GM12865 (cell line): ENCODE results near the gene CLEC1A.

Experiments
- DNase-seq: peaks from one replicate; pipeline ENCODE4 v3.0.0; 2010; ENCODE audit warnings: low read depth
- H3K4me3 ChIP-seq: 2 replicates; pipeline ENCODE4 v1.5.1; 2011; ENCODE audit warnings: mild to moderate bottlenecking, low read depth, low read length, control low read depth
- CTCF ChIP-seq: IDR thresholded peaks from 2 replicates; pipeline ENCODE4 v1.5.1; 2011; ENCODE audit warnings: low read length, control low read depth, low read depth, inconsistent platforms; ENCODE audit not compliant: insufficient read depth; ENCODE audit errors: missing control alignments

CLEC1A gene

DNA sequence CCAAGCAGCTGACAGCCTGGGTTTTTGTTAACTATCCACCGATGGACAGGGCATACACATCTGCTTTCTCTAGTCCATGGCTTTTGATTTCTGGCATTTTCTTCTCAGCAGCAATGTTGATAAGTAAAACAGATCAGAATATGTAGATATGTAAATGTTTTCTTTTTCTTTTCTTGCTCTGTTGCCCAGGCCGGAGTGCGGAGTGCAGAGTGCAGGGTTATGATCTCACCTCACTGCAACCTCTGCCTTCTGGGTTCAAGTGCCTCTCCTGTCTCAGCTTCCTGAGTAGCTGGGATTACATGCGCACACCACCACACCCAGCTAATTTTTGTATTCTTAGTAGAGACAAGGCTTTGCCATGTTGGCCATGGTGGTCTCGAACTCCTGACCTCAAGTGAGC is 40.4 kb downstream of the CLEC1A start:
- no peak for DNase-seq
- H3K4me3 ChIP-seq = no peak overlapping the region
- TF ChIP-seq CTCF = no peak

DNA sequence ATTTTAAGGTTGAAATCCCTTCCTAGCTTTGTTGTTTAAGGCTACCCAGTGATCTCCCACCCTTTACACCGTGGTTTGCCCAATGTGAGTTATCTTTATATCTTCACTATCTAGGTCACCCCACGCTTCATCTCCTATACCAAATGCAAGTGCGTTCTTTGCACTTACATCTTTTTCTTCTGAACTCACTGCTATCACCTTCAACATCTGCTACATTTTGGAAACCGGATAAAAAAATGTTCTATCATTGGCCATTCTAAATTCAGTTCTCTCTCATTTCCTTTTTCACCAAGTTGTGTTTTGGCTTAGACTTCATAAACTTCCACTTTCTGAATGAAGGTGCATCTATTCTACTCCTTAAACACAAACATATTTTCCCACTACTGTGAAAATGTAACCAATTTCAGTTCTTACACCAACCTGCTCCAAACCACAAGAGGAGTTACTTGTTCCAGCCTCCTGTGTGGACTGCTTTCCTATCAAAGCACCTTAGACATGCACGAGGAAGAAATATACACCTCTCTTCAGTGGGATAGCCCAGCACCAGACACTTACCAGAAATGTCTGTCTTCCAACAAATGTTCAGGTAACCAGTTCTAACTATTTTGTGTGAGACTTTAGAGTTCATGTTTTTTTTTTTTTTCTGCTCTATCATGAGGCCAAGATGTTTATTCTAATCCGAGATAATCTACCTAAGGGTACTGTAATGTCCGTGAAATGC is 46.4 kb downstream of the CLEC1A start:
- no peak for TF ChIP-seq CTCF
- H3K4me3 ChIP-seq = no peak overlapping the region
- peak; percentile 20 for DNase-seq

DNA sequence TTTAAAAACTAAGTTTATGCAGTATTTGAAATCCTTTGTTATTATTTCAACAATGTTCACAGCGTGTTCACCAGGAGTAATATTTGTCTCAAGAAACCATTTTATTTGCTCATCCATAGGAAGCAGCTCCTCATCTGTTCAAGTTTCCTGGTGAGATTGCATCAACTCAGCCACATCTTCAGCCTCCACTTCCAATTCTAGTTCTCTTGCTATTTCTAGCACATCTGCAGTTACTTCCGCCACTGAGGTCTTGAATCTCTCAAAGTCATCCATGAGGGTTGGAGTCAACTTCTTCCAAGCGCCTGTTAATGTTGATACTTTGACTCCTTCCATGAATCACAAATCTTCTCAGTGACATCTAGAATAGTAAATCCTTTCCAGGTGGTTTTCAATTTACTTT is 50.3 kb downstream of the CLEC1A start:
- no peak for DNase-seq
- H3K4me3 ChIP-seq = no peak overlapping the region
- no peak for TF ChIP-seq CTCF

- TF ChIP-seq CTCF = no peak
- DNase-seq = peak; percentile 23
- H3K4me3 ChIP-seq = no peak overlapping the region
Observed at GRCh38 chr12:10042167-10042566, 56.6 kb downstream of the CLEC1A start.

GRCh38 chr12:10033783-10034545 is 64.8 kb downstream of the CLEC1A start:
- DNase-seq = no peak
- peak; percentile 18 for TF ChIP-seq CTCF
- H3K4me3 ChIP-seq = no peak overlapping the region

DNA sequence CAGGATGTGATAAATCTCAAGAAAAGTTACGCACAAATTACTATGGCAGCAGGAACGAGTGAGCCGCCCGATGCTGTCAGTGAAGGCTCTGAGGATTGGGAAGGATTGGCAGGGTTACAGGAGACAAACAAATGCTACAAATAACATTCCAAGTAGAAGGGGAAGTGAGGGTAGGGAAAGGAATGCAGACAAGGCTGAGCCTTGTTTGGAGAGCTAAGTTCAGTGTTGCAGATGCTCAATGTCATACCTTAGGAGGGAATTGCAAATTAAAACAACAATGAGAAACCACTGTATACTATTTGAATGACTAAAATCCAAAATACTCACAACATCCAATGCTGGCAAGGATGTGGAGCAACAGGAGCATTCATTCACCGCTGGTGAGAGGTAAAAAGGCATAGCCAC is 67.0 kb downstream of the CLEC1A start:
- no peak overlapping the region for H3K4me3 ChIP-seq
- no peak for TF ChIP-seq CTCF
- no peak for DNase-seq
